ENCODE data around the gene DCBLD1.
"Not testable (repeated sequence)": the region's sequence is repeated elsewhere in the genome, so short reads cannot be mapped to it uniquely, and the experiment has no call there.

The DCBLD1 gene

DNA sequence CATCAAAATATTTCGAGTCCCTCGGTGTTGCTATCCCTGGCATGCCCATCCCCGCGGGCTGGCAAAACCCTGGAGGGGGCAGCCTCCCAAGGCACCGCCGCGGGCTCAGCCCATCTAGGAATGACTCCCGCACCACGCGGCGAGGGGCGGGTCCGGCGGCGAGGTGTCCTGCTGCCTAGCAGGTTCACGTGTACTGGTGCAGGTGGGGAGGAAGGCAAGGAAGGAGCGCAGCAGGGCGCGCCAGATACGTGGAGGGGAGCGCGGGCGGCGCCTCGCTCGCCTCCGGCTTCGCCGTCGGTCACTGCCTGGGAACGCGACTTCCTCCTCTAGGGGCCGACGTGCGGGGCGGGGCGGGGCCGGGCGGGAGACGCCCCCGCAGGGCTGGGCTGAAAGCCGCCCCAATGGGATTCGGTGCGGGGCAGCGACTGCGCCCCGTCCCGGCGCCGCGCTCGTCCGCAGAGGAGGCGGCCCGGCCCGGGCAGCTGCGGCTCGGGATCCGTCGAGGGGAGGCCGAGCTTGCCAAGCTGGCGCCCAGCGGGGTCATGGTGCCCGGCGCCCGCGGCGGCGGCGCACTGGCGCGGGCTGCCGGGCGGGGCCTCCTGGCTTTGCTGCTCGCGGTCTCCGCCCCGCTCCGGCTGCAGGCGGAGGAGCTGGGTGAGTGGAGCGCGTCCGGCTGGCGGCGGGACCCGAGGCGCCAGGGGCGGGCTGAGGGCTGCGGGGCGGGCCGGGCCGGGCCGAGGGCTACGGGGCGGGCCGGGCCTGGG, at the start of gene DCBLD1:
Gene DCBLD1 (plus strand): TSS at position 435 of the 764 bp plus-strand sequence. CDS start 108 bp downstream, at position 543.
- DNase-seq: peak; percentile 49

DNA sequence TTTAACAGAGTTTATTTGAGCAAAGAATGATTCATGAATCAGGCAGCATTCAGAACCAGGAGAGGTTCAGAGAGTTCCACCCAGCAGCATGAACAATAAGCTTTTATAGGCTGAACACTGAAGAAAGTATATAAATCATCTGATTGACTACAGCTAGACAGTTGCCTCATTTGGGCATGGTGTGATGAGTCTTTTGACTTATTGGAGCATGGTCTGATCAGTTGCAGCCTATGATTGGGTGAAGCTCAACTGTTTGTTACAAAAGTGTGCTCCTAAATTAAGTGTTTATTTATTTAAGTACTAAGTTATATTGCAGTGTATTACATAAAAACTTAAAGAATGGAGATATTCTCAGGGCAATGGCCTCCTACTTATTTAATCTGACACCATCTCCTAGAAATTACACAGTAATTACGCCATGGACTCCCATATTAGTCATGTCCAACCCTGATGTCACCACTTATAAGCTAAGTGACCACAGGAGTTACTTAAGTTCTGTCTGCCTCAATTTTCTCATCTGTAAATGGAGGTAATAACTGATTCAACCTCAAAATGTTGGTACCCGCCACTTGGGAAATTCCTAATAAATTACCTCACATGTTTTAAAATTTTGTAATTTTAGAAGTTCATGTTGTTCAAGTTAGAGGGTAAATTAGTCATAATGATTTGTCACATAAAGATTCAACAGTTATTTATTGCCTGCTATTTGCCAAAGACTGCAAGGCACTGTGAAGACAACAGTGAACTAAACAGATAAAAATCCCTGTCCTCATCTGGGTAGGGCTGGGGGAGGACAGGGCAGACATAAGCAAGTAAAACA, 41.6 kb upstream of the DCBLD1 start:
- no peak for DNase-seq

DNA sequence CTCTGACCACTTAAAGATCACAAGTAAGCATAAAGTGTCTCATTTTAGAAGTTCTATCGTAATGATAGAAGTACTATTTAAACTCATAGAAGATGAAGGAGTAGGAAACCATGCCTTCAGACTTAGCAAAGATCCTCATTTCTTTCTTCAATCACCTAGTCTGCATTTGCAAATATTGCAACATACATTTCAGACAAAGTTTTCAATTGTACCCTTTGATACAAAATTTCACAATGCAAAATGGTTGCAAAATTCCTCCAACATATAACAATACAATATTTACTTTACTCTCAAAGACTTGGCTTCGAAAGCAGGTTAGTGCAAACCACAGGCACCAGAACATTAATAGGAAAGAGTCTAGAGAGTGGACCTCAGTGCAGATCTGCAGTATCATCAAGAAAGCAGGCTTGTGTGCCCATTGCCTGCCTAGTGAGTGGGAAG, 40.6 kb upstream of the DCBLD1 start:
- DNase-seq: no peak

DNA sequence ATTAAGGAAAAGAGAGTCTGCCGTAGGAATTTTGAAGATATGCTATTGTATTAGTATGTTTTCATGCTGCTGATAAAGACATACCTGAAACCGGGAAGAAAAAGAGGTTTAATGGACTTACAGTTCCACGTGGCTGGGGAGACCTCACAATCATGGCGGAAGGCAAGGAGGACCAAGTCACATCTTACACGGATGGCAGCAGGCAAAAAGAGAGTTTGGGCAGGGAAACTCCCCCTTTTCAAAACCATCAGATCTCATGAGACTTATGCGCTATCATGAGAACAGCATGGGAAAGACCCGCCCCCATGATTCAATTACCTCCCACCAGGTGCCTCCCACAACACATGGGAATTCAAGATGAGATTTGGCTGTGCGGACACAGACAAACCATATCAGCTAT, 40.2 kb upstream of the DCBLD1 start:
- not testable (repeated sequence) for DNase-seq

DNA sequence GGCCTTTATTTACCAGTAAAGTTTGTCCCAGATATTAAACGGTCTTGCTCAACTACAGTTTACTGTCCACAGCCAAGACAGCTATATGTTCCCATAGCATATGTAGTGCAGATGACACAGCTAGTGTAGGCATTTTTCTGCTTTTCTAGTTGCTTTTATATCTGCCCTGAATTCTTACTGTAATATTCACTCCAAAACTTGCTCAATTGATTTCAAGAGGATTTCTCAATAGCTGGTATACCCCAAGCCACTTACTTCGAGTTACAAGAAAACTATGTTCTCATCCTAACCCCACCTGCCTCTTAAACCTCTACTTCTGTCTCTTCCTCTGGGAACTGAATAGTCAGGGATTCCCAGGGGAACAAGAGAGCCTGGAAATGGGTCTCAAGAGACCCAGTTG, 37.9 kb upstream of the DCBLD1 start:
- no peak for DNase-seq

DNA sequence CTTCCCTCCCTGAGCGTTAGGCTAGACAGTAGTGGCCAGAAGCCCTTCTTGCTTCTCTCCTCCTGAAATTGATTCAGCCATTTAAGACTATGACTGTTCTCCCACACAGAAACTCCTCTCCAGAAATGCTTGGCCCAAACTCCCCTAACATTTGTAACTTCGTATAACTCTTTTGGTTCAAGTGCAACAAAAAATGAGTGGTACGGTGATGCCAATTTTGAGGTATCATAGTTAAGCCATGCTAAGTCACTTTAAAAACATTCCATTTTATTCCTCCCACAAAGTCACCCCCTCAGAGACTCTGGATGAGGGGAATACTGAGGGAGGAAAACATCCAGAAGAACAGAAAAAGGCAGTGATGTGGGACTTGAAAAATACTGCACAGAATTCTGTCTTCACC, 35.6 kb upstream of the DCBLD1 start:
- DNase-seq: no peak

DNA sequence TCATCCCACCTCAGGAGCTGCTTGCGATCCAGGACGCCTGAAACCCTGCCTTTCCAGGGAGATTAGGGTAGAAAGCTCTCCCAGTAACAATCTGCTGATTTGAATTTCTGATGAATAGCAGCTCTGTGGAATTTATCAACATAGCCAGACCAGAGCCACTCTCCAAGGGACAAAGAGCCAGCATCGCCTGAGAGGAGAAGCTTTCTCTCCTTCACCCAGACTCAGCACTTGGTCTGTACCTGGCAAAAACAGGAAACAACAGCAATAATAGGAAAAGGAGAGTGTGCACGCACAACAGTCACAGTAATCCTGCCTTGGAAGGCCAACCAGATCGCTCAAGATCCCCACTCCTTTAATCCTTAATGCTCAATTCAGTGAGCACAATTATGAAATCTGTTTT, 34.5 kb upstream of the DCBLD1 start:
- peak; percentile 44 for DNase-seq

DNA sequence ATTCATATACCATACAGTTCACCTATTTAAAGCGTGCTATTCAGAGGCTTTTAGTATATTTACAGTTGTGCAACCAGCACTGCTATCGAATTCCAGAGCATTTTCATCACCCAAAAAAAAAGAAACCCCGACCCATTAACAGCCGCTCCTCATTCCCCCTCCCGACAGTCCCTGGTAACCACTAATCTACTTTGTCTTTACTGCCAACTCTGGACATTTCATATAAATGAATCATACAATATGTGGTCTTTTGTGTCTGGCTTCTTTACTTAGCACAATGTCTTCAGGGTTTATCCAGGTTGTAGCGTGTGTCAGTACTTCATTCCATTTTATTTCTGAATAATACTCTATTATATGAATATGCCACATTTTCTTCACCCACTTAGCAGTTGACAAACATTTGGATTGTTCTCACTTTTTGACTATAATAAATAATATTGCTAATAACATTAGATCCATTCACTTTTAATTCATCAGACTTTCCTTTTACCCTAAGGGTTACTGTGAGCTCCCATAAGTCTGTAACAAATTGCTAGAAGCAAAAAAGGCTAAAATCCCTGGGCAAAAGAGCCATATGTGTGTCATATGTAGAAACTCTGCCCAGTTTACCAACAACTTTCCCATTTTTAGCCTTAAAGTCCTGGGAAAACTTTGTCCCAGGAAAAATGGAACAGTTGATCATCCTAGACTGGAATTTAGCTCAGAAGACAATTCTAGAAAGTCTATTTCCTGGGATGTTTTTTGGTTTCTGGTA, 33.6 kb upstream of the DCBLD1 start:
- no peak for DNase-seq

DNA sequence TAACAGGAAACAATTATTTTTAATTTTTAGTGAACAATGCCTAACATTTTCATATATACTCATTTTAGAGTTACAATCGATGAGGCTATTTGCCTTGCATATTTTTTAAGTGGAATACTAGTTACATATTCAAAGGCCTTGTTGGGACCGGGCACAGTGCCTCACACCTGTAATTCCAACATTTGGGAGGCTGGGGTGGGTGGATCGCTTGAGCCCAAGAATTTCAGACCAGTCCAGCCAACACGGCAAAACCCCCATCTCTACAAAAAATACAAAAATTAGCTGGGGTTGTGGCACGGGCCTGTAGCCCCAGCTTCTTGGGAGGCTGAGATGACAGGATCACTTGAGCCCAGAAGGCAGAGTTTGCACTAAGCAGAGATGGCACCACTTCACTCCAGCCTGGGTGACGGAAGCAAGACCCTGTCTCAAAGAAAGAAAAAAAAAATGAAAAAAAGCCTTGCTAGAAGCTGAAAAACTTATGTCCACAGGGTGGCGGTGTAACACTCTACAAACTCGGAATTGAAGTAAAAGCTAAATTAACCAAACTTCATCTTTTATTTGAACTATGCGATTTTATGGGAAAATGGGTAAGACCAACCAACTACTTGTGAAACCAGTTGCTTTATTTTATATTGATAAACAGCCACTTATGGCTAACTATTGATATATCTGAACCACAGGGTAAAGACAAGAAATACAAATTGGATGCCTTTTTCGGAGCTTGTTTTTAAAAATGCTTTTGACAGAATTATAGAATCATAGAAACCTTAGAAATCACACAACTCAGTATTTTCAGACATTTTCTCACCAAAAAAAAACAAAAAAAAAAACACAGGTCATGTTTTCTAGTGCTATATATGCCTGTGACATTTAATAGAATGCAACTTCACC, 32.7 kb upstream of the DCBLD1 start:
- peak; percentile 31 for DNase-seq

DNA sequence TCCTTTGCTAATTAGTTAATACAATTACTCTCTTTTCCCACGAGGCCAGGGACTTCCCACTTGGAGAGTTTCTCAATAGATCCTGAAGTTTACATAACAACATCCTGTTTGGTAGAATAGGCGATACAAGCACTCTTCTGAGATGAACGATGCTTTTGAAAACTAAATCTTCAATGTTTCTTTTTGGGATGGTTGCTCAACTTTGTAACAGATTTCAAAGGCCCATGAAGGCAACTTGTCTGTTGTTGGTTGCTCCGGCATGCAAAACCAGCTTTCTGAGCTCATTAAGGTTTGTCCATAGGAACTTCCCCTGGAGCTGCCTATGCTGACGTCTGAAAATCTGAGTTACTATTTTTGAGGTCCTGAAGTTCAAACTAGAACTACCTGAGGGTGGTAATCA, 30.8 kb upstream of the DCBLD1 start:
- DNase-seq: no peak

DNA sequence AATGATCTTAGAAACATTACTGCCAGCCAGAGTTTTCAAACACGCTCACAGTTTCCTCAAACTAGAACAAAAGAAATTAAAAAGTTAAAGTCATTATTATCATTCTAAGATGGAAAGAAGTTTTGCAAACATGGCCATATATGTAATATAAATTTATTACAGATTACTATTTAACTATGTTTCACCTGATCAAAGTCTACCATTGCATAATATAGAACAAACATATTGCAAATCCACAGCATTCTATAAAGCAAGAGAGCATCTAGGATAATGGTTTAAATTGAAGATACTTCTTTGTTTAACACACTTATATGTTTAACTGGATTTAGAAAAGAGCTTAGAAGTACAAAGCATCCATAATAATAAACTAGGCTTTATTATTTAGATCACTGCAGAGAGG, 26.2 kb upstream of the DCBLD1 start:
- no peak for DNase-seq

DNA sequence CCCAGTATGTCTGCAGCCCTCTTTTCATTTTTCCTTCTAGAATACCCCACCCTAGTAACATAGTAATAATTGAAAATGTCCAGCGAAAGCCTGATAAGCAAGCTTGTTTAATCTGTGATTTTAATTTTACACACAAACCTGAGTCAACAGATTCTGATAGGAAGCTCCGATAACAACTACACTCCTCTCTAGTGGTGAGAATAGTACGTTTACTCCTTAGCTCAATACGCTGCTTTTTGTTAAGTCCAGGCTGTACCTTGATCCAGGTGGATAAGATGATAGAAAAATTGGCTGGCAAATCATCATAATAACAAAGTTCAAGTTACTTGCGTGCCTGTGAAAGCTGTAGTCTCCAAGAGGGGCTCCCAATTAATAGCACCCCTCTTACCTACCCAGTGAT, 25.5 kb upstream of the DCBLD1 start:
- no peak for DNase-seq

DNA sequence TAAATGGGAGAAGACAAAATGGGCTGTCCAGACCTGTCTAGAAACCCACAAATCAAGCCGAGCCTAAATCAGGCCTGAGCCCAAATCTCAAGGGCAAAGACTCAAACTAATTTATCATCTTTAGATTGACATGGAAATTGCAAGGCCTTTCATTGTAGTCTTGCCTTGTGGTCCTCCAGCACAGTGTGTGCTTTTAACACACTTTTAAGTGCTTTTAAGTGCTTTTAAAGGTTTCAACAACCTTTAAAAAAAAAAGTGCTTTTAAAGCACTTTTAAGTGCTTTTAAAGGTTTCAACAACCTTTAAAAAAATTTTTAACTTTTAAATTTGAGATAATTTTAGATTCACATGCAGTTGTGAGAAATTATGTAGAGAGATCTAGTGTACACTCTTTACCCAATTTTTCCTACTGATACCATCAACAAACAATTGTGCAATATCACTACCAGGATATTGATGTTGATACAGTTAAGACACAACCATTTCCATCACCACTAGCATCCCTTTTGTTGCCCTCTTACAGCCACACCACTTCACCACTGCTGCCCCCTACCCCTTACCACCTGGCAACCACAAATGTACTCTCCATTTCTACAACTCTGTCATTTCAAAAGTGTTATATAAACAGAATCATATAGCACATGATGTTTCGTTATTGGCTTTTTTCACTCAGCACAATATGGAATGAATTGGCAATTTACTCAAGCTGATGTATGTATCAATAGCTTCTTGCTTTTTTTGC, 23.1 kb upstream of the DCBLD1 start:
- DNase-seq: no peak

DNA sequence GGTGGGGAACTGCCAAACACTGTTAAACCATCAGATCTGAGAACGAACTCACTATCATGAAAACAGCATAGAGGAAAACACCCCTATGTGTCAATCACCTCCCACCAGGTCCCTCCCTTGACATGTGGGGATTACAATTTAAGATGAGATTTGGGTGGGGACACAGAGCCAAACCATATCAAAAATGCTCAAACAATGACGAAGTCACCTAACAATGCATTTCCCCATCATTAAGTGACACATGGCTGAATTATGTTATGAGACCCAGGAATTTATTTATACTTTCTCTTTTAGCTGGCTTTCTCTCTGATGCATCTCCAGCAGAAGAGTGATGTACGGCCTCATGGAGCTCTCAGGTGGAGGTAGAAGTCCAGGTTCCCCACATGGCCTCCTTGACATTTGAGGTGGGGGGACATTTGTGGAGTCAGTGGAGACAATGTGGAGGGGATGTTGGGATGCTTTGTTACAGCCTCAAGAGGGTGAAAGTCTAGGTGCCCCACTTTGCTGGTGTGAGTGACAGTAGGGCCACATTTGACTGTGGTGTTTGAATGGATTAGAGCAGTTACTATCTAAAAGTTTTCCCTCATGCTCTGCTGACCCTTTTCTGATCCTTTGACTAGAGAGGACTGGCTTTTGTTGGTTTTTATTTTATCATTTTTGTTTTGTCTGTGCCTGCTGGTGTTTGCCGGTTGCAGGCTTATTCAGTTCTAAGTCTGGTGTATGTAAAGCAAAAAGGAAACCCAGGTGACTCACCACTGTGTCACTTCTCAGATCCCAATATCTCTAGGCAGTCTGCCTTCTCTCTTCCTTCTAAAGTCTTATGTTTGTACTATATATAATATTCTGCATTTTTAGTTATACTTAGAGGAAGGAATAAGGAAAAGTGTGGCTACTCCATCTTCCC, 18.5 kb upstream of the DCBLD1 start:
- no peak for DNase-seq

DNA sequence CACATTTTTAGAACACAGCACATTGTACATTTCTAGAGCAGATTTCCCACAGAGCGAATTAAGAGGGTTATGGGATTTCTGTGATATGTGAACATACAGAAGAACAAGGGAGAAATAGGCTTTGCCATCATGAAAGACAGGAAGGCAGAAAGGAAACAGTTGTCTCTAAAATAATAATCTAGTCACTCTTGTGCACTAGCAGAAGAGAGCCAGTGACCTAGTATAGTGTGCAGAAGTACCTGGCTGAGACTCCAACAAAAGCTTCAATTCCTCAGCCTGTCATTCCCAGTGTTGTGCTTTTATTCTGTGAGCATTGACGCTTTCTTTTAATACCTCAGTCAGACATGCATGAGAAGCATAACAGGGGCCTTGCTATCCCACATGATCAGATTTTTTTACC, 17.8 kb upstream of the DCBLD1 start:
- DNase-seq: no peak

DNA sequence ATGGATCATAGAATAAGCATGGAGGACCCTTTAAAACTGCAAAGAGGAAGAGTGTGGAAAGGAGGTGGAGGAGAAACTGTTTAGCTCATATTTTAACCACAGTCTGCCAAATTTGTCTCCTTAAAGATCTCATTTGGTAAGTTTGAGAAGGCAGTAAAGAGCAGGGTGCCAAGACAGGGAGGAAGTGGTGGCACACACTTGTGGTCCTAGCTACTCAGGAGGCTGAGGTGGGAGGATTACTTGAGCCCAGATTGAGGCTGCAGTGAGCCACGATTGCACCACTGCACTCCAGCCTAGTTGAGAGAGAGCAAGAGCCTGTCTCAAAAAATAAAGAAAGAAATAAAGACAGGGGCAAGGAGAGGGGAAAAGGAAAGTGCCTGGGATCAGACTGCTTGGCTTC, 16.8 kb upstream of the DCBLD1 start:
- DNase-seq: no peak

DNA sequence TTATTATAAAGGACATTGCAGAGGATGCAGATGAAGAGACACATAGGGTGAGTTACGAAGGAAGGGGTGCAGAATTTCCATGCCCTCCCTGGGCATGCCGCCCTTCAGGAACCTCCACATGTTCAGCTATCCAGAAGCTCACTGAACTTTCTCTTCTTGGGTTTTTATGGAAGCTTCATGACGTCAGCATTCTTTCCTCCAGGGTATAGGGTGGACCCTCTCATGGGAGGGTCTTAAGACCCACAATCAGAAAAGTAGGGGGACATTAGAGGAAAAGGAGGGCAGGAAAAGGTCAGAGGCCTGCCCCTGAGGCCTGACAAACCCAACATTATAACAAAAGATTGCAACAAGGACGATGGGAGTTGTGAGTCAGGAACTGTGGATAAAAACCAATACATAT, 14.6 kb upstream of the DCBLD1 start:
- DNase-seq: no peak

DNA sequence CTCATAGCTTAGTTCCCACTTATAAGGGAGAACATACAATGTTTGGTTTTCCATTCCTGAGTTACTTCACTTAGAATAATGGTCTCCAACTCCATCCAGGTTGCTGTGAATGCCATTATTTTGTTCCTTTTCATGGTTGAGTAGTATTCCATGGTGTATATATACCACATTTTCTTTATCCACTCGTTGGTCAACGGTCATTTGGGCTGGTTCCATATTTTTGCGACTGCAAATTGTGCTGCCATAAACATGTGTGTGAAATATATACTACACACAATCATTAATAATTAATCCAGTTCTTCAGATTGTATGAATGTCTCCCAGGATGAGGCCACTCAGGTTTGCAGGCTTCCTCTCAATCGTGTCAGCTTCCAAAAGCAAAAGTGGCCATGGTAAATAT, 13.9 kb upstream of the DCBLD1 start:
- DNase-seq: not testable (repeated sequence)

DNA sequence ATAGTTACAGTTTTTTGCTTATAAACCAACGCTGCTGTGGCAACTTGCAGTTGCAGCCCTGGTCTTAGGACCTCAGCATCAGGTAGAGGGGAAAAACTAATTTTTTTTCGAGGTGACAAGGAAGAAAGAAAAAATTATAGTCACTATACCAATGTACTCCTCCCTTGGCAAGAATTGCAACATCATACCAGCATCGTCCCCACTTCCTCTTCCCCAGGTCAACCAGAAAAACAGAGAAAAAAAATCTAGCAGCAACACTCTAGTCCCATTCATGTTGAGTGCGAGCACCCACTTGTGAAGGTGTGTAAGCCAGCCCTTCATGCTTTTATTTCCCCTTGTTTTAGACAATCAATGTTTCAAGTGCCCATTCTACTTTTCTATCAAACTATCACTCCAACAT, 13.1 kb upstream of the DCBLD1 start:
- no peak for DNase-seq

DNA sequence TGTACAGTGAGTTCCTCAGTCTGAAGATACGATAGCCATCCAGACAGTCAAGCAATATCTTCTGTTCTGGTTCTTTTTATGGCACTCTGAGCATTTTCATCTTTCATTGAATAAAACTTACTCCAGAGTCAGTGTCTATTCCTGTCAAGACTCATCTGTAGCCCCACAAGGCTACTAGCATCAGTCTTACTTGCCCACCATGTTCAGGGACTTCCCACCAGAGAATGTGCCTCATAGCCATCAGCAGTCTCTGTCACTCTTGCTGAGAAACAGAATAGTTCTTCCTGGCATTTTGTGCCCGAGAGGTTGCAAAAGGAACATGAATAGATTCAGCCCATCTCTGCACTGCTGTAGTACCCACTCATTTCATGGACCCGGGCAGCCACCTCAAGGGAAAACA, 12.7 kb upstream of the DCBLD1 start:
- DNase-seq: no peak

DNA sequence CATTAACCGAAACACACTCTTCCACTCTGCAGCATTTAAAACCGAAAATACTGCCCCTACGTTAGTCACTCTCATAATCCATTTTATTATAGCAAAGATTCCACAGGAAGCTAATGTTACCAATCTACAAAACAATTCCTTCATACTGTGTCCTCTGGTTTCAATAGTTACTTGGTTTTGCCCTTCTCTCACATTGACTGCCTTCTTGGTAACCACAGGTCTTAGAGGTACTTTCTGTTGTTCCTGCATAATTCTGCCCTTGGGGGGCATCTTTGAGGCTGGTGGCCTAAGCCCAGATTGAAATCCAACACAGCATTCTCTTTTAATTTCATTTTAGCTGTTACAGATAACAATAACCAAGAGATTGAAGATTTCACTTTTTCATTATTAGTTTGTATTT, 9.8 kb upstream of the DCBLD1 start:
- DNase-seq: no peak
